CD4-positive, CD25-positive, alpha-beta regulatory T cell (primary cell): ENCODE data around the gene PLGRKT. TPM values are rescaled to one million over a fixed set of nuclear protein-coding genes. Genes with fewer than 3 reads are reported as not detected.
"Not testable (repeated sequence)": the region's sequence is repeated elsewhere in the genome, so short reads cannot be mapped to it uniquely, and the experiment has no call there.

Source experiments
- ATAC-seq, 2 donors: fragments of 150-1000 bp; cut with Tn5 transposase; one replicate each; pipeline ENCODE4 v1.10.0; 2021; ENCODE audit warnings: low read depth in 2 of 2, moderate number of reproducible peaks in 2 of 2, moderate library complexity in 1 of 2
- DNase-seq, 3 donors: peaks; one replicate each; pipeline versions ENCODE4 v3.0.0 to v3.0.0-alpha.2; 2012 to 2022; ENCODE audit warnings: mixed read lengths in 1 of 3
- H3K27ac ChIP-seq: one replicate; pipeline ENCODE4 v1.7.0; 2013; ENCODE audit warnings: mild to moderate bottlenecking, low read length; ENCODE audit not compliant: insufficient read depth, poor library complexity, severe bottlenecking
- H3K27me3 ChIP-seq: one replicate; pipeline ENCODE4 v1.7.0; 2013; ENCODE audit warnings: low read length; ENCODE audit not compliant: control insufficient read depth, insufficient read depth
- H3K36me3 ChIP-seq: one replicate; pipeline ENCODE4 v1.7.0; 2013; ENCODE audit warnings: mild to moderate bottlenecking, low read length, moderate library complexity; ENCODE audit not compliant: control insufficient read depth, insufficient read depth
- H3K4me1 ChIP-seq: 2 replicates; pipeline ENCODE4 v1.7.0; 2013; ENCODE audit warnings: mild to moderate bottlenecking, low read length; ENCODE audit not compliant: insufficient read depth, control insufficient read depth, poor library complexity, severe bottlenecking
- H3K4me3 ChIP-seq: one replicate; pipeline ENCODE4 v1.7.0; 2013; ENCODE audit warnings: low read depth, mild to moderate bottlenecking, low read length, moderate library complexity
- H3K9me3 ChIP-seq, 2 experiments: 1 replicate in 1 of 2; 2 replicates in 1 of 2; pipeline ENCODE4 v1.7.0; 2013; ENCODE audit warnings: low read length in 2 of 2, mild to moderate bottlenecking in 1 of 2, moderate library complexity in 1 of 2; ENCODE audit not compliant: control insufficient read depth in 2 of 2
- H3K27ac Mint-ChIP-seq, 3 donors: one replicate each; pipeline ENCODE4 v1.8.0; 2020 to 2022; ENCODE audit warnings: mild to moderate bottlenecking in 3 of 3, mixed read lengths in 3 of 3, moderate library complexity in 2 of 3
- H3K27me3 Mint-ChIP-seq: one replicate; pipeline ENCODE4 v1.8.0; 2022; ENCODE audit warnings: mild to moderate bottlenecking, mixed read lengths
- H3K36me3 Mint-ChIP-seq: one replicate; pipeline ENCODE4 v1.8.0; 2020; ENCODE audit warnings: mixed read lengths
- H3K4me1 Mint-ChIP-seq, 4 donors: one replicate each; pipeline ENCODE4 v1.8.0; 2020 to 2022; ENCODE audit warnings: mixed read lengths in 4 of 4, mild to moderate bottlenecking in 1 of 4
- H3K4me3 Mint-ChIP-seq, 4 donors: one replicate each; pipeline ENCODE4 v1.8.0; 2020 to 2022; ENCODE audit warnings: mild to moderate bottlenecking in 4 of 4, mixed read lengths in 4 of 4, moderate library complexity in 3 of 4
- H3K9me3 Mint-ChIP-seq, 7 donors: one replicate each; pipeline ENCODE4 v1.8.0; 2020 to 2022; ENCODE audit warnings: mixed read lengths in 7 of 7, mild to moderate bottlenecking in 3 of 7, moderate library complexity in 2 of 7
- polyA plus RNA-seq, 4 donors: library from polyadenylated mRNA; unstranded; fragments of 300-500 nt; fragmentation: Illumina TruSeq; gene quantifications; one replicate each; pipeline ENCODE4 v1.2.3, GENCODE V29; 2021
- total RNA-seq: library from RNA; stranded (reverse); gene quantifications from one replicate; pipeline ENCODE4 v1.2.3, GENCODE V29; 2022

PLGRKT gene
- total and polyA plus RNA-seq, 5 donors from 2014 or later: 16.4 to 81.8 (median 48.2) TPM

GRCh38 chr9:5321058-5321457, 116.7 kb downstream of the PLGRKT start:
- Mint-ChIP-seq H3K4me1 (peaks cover 0 to 4% (median 0%) of the 10 kb centered on the region in 4 donors), H3K27ac (no peak overlapping the region), H3K27me3 (no peaks in the 10 kb centered on the region), H3K36me3 (peaks cover 29% of the 10 kb centered on the region), H3K4me3 (no peak overlapping the region), H3K9me3 (peaks cover 0 to 5% (median 2%) of the 10 kb centered on the region in 7 donors)
- Histone ChIP-seq H3K4me1 (no peaks in the 10 kb centered on the region), H3K27me3 (no peaks in the 10 kb centered on the region), H3K4me3 (no peak overlapping the region), H3K9me3 (peaks cover 0 to 2% of the 10 kb centered on the region in 2 experiments), H3K27ac (no peak overlapping the region), H3K36me3 (peaks cover 2% of the 10 kb centered on the region)
- peak in 1 of 3 donors; percentile 23 for DNase-seq
- ATAC-seq: no peak

GRCh38 chr9:5316406-5316805, 121.3 kb downstream of the PLGRKT start:
- H3K9me3 ChIP-seq: peaks cover 15 to 18% of the 10 kb centered on the region in 2 experiments
- not testable (repeated sequence) for H3K27ac Mint-ChIP-seq, DNase-seq, H3K27me3 ChIP-seq, H3K4me3 Mint-ChIP-seq, ATAC-seq, H3K4me3 ChIP-seq, H3K36me3 ChIP-seq, H3K27ac ChIP-seq, H3K27me3 Mint-ChIP-seq, H3K4me1 Mint-ChIP-seq, H3K4me1 ChIP-seq
- peaks cover 37% of the 10 kb centered on the region for H3K36me3 Mint-ChIP-seq
- H3K9me3 Mint-ChIP-seq: peaks cover 0 to 18% (median 4%) of the 10 kb centered on the region in 7 donors

- DNase-seq (no peak), ATAC-seq (no peak)
- Mint-ChIP-seq H3K4me1 (peaks cover 0 to 3% (median 0%) of the 10 kb centered on the region in 4 donors), H3K4me3 (peak overlapping the region in 1 of 4 donors; percentile 61), H3K27me3 (peaks cover 15% of the 10 kb centered on the region), H3K36me3 (peaks cover 33% of the 10 kb centered on the region), H3K9me3 (peaks cover 0 to 18% (median 6%) of the 10 kb centered on the region in 7 donors), H3K27ac (peak overlapping the region in 1 of 3 donors; percentile 27)
- Histone ChIP-seq H3K9me3 (peaks cover 15 to 18% of the 10 kb centered on the region in 2 experiments), H3K27ac (no peak overlapping the region), H3K36me3 (no peaks in the 10 kb centered on the region), H3K4me3 (no peak overlapping the region), H3K27me3 (no peaks in the 10 kb centered on the region), H3K4me1 (no peaks in the 10 kb centered on the region)
These were observed 122.4 kb downstream of the PLGRKT start for GRCh38 chr9:5315187-5315923.

GRCh38 chr9:5310851-5311250, 126.9 kb downstream of the PLGRKT start:
- no peaks in the 10 kb centered on the region for H3K36me3 ChIP-seq
- H3K9me3 ChIP-seq: peaks cover 11 to 17% of the 10 kb centered on the region in 2 experiments
- no peak overlapping the region for H3K4me3 ChIP-seq
- DNase-seq (no peak), ATAC-seq (no peak)
- H3K36me3 Mint-ChIP-seq: peaks cover 18% of the 10 kb centered on the region
- peaks cover 38% of the 10 kb centered on the region for H3K27me3 Mint-ChIP-seq
- H3K4me3 Mint-ChIP-seq: no peak overlapping the region
- peaks cover 0 to 13% (median 6%) of the 10 kb centered on the region in 7 donors for H3K9me3 Mint-ChIP-seq
- no peaks in the 10 kb centered on the region for H3K4me1 ChIP-seq
- no peaks in the 10 kb centered on the region for H3K27me3 ChIP-seq
- H3K27ac Mint-ChIP-seq: no peak overlapping the region
- peaks cover 0 to 3% (median 0%) of the 10 kb centered on the region in 4 donors for H3K4me1 Mint-ChIP-seq
- H3K27ac ChIP-seq: no peak overlapping the region

Other genes starting within 250 kb of the PLGRKT start
- not detected for gene INSL4, start 206.5 kb downstream of the PLGRKT start, total RNA-seq
- not detected for gene INSL4, start 206.5 kb downstream of the PLGRKT start, polyA plus RNA-seq
- gene RLN2, start 133.2 kb downstream of the PLGRKT start, total RNA-seq: 1.3 TPM
- gene RLN2, start 133.2 kb downstream of the PLGRKT start, polyA plus RNA-seq: 1 to 10 TPM; 4.1 to 7.2 (median 5.9) TPM
- 1.5 TPM for gene RLN1, start 98.0 kb downstream of the PLGRKT start, total RNA-seq
- 1 to 10 TPM in 3 of 4 donors, under 1 TPM in 1; 0.79 to 3.2 (median 2.8) TPM for gene RLN1, start 98.0 kb downstream of the PLGRKT start, polyA plus RNA-seq
- 7.0 TPM for gene CD274, start 12.6 kb upstream of the PLGRKT start, total RNA-seq
- gene CD274, start 12.6 kb upstream of the PLGRKT start, polyA plus RNA-seq: 1 to 10 TPM in 3 of 4 donors, under 1 TPM in 1; 0.72 to 3.6 (median 1.6) TPM
- 1.1 TPM for gene PDCD1LG2, start 72.6 kb upstream of the PLGRKT start, total RNA-seq
- gene PDCD1LG2, start 72.6 kb upstream of the PLGRKT start, polyA plus RNA-seq: 1 to 10 TPM in 1 of 4 donors, under 1 TPM in 2, not detected in 1; 0.85 to 2.5 (median 0.90) TPM
- gene RIC1, start 191.2 kb upstream of the PLGRKT start, total RNA-seq: 29.9 TPM
- 1 to 10 TPM; 5.0 to 8.8 (median 6.4) TPM for gene RIC1, start 191.2 kb upstream of the PLGRKT start, polyA plus RNA-seq